ENCODE data around the gene OCIAD1.
"Not testable (repeated sequence)": the region's sequence is repeated elsewhere in the genome, so short reads cannot be mapped to it uniquely, and the experiment has no call there.

Gene OCIAD1

GRCh38 chr4:48858130-48858529 lies 27.2 kb downstream of the OCIAD1 start:
- peaks cover 69% of the 10 kb centered on the region for H3K36me3 ChIP-seq
- H3K9me3 ChIP-seq, result no peaks in the 10 kb centered on the region
- peaks cover 0 to 4% of the 10 kb centered on the region in 2 experiments for H3K4me1 ChIP-seq (ENCODE audit: control insufficient read depth in 1 of 2, insufficient read depth in 1 of 2, low read depth in 1 of 2, low read length in 1 of 2)
- no peak overlapping the region for H3K27ac ChIP-seq
- TF ChIP-seq CTCF (IDR thresholded peaks at IDR 0.05), result no peak
- no peak overlapping the region for H3K4me3 ChIP-seq (ENCODE audit: low read depth in 1 of 2, low read length in 1 of 2)
- no peaks in the 10 kb centered on the region for H3K27me3 ChIP-seq

- no peak overlapping the region for H3K27ac ChIP-seq
- peaks cover 0 to 4% of the 10 kb centered on the region in 2 experiments for H3K4me1 ChIP-seq (ENCODE audit: control insufficient read depth in 1 of 2, insufficient read depth in 1 of 2, low read depth in 1 of 2, low read length in 1 of 2)
- H3K27me3 ChIP-seq, result no peaks in the 10 kb centered on the region
- H3K9me3 ChIP-seq, result no peaks in the 10 kb centered on the region
- TF ChIP-seq CTCF (IDR thresholded peaks at IDR 0.05), result no peak
- H3K4me3 ChIP-seq (ENCODE audit: low read depth in 1 of 2, low read length in 1 of 2), result no peak overlapping the region
- H3K36me3 ChIP-seq, result peaks cover 42% of the 10 kb centered on the region
Measured at GRCh38 chr4:48862038-48862437, 31.1 kb downstream of the OCIAD1 start.

- Histone ChIP-seq H3K27ac (no peak overlapping the region), H3K27me3 (no peaks in the 10 kb centered on the region), H3K9me3 (no peaks in the 10 kb centered on the region), H3K36me3 (peaks cover 36% of the 10 kb centered on the region), H3K4me3 (ENCODE audit: low read depth in 1 of 2, low read length in 1 of 2) (no peak overlapping the region), H3K4me1 (ENCODE audit: control insufficient read depth in 1 of 2, insufficient read depth in 1 of 2, low read depth in 1 of 2, low read length in 1 of 2) (peaks cover 0 to 4% of the 10 kb centered on the region in 2 experiments)
- TF ChIP-seq CTCF (IDR thresholded peaks at IDR 0.05), result no peak
Measured at GRCh38 chr4:48862661-48863060, 31.8 kb downstream of the OCIAD1 start.

GRCh38 chr4:48863728-48864127 lies 32.8 kb downstream of the OCIAD1 start:
- H3K27me3 ChIP-seq, result no peaks in the 10 kb centered on the region
- H3K27ac ChIP-seq, result no peak overlapping the region

GRCh38 chr4:48864696-48865095 lies 33.8 kb downstream of the OCIAD1 start:
- not testable (repeated sequence) for H3K27ac ChIP-seq; H3K4me1 ChIP-seq (ENCODE audit: control insufficient read depth in 1 of 2, insufficient read depth in 1 of 2, low read depth in 1 of 2, low read length in 1 of 2)

More at GRCh38 chr4:48863728-48864127, 32.8 kb downstream of the OCIAD1 start:
- no peak for TF ChIP-seq CTCF (IDR thresholded peaks at IDR 0.05)
- peaks cover 31% of the 10 kb centered on the region for H3K36me3 ChIP-seq
- no peaks in the 10 kb centered on the region for H3K9me3 ChIP-seq
- H3K4me3 ChIP-seq (ENCODE audit: low read depth in 1 of 2, low read length in 1 of 2), result no peak overlapping the region
- no peaks in the 10 kb centered on the region for H3K4me1 ChIP-seq (ENCODE audit: control insufficient read depth in 1 of 2, insufficient read depth in 1 of 2, low read depth in 1 of 2, low read length in 1 of 2)

GRCh38 chr4:48877827-48878535 lies 47.1 kb downstream of the OCIAD1 start:
- no peak overlapping the region for H3K27ac ChIP-seq
- H3K4me1 ChIP-seq (ENCODE audit: control insufficient read depth in 1 of 2, insufficient read depth in 1 of 2, low read depth in 1 of 2, low read length in 1 of 2), result no peaks in the 10 kb centered on the region
- no peaks in the 10 kb centered on the region for H3K36me3 ChIP-seq
- H3K4me3 ChIP-seq (ENCODE audit: low read depth in 1 of 2, low read length in 1 of 2), result no peak overlapping the region
- TF ChIP-seq CTCF (IDR thresholded peaks at IDR 0.05), result no peak
- no peaks in the 10 kb centered on the region for H3K27me3 ChIP-seq
- no peaks in the 10 kb centered on the region for H3K9me3 ChIP-seq

More at GRCh38 chr4:48864696-48865095, 33.8 kb downstream of the OCIAD1 start:
- H3K4me3 ChIP-seq (ENCODE audit: low read depth in 1 of 2, low read length in 1 of 2); H3K27me3 ChIP-seq; H3K9me3 ChIP-seq: not testable (repeated sequence)
- H3K36me3 ChIP-seq, result peaks cover 24% of the 10 kb centered on the region

Data from neutrophil (primary cell).